NCI-H1092 treated with DMSO at 0.1 percent for 48 hours (cell line): ENCODE results near the gene ANXA2R.
"Not testable (repeated sequence)": the region's sequence is repeated elsewhere in the genome, so short reads cannot be mapped to it uniquely, and the experiment has no call there.

Experiments
- DNase-seq: peaks from one replicate; lab custom pipeline; 2025; lab: John Stamatoyannopoulos, UW

ANXA2R gene, protein sequence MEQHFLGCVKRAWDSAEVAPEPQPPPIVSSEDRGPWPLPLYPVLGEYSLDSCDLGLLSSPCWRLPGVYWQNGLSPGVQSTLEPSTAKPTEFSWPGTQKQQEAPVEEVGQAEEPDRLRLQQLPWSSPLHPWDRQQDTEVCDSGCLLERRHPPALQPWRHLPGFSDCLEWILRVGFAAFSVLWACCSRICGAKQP

DNA sequence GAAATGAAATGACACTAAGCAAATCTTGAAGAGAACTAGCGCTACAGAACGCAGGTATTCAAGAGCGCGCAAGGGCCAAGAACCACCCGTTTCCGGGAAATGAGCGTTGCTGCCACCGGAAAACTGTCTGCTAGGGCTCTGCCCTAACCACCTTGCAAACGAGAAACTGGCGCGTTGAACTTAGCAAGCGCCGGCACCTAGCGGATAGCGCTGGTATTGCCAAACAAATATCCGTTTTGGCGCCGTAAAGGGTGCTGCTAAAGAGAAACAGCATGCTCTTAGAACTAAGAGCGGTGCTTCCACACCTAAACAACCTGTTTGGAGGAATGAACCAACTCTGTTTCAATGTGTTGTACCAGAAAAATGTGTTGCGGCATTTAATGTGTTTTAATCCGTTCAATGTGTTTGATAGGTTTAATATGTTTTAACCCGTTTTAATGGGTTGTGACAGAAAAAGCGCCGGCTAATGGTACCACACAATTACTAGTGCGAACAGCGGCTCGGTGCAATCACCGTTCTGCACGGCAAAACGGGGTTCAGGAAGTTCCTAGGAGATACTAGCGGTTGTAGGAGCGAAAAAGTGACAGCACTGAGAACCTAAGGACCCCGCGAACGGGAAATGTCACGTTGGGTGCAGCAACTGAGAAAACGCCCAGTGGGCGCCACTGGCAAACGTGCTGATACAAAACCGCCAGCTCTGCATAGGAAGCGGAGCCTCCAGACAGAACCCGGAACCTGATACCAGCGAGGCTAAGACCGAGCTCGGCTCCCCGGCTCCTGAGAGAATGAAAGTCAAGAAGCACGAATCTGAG, at the start of gene ANXA2R:
ANXA2R (minus strand) TSS at position 33 of the 812 bp plus-strand sequence. CDS start 273 bp downstream, outside the sequence.
- DNase-seq: peak; percentile 95

- DNase-seq: not testable (repeated sequence)
These were observed 46.2 kb upstream of the ANXA2R start for GRCh38 chr5:43086118-43086908.

DNA sequence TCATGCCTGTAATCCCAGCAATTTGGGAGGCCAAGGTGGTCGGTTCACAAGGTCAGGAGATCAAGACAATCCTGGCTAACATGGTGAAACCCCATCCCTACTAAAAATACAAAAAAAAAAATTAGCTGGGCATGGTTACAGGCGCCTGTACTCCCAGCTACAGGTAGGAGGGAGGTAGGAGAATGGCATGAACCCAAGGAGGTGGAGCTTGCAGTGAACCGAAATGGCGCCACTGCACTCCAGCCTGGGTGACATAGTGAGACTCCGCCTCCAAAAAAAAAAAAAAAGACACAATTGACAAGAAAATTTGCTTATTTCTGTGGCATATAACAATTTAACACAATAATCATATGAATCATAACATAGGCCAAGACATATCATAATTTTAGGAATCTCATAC, 45.3 kb upstream of the ANXA2R start:
- DNase-seq: no peak

- DNase-seq: not testable (repeated sequence)
These were observed 44.3 kb upstream of the ANXA2R start for GRCh38 chr5:43084468-43084867.

DNA sequence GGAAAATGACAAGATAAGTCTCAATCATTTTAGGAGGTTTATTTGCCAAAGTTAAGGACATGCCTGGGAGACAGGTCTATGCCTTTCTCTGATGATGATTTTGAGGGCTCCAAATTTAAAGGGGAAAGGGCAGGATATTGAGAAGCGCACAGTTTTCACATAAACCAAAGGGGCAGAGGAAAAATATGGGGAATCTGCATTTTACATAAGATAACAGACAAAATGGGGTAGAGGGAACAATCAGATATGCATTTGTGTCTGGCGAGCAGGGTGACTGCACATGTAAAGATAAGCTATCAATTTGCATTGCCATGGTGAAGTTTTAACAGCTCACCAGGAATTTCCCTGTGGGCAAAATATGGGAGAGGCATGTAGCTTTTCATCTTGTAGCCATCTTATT, 41.2 kb upstream of the ANXA2R start:
- not testable (repeated sequence) for DNase-seq

DNA sequence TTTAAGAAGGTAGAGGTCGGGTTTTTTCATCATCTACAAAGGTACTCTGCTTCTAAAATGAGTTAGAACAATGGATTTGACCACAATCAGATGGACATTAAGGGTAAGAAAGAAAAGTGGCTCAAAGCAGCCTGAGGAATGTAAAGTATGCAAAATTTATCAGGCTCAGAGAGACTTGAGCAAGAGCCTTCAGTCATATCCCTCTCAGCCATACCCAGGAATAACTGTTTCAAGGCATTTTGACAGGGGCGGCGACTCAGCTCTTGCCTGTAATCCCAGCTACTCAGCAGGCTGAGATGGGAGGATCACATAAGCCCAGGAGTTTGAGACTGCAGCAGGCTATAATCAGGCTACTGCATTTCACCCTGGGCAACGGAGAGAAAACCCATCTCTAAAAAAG, 38.8 kb upstream of the ANXA2R start:
- DNase-seq: no peak

- DNase-seq: not testable (repeated sequence)
These were observed 37.5 kb upstream of the ANXA2R start for GRCh38 chr5:43077446-43078191.

DNA sequence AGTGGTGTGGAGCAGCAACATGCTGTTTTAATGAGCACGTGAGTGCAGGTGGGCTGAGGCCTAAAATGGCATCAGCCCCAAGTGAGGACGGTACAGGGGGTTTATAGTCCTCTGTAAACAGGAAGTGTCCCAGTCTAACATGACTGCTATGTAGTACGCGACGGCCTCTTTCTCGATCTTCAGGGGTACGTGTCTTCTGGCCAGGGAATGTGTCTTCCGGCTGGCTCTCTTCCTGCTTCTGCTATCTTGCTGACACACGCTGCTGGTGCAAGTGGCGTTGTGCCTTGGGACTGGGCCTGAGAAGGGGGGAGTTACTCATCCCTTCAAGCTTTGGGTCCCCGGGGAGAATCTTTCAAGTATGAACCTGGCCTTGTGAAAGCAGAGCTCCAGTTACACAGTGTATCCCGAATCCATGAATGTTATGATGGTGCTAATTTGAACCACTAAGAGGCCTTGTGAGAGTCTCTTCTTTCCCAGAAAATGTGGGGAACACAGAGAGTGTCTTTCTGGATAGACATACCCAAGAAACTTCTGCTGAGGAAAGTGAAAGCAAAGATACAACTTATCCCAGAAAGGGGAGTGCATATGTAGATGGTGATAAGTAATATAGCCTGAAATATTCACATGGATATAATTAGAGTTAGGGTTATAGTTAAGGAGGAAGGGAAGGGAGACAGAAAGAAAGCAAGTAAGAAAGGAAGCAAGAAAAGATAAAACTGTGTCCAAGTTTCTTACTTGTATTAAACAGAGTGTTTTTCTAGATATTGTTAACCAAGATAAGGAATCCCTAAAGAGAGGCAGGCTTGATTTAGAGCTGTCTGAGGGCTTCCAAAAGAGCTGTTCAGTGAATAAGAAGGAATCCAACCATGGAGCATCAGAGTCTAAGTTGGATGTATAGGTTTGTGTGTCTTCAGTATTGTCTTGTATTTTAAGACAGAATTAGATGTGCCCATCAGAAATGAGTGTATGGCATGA, 35.5 kb upstream of the ANXA2R start:
- DNase-seq: no peak

DNA sequence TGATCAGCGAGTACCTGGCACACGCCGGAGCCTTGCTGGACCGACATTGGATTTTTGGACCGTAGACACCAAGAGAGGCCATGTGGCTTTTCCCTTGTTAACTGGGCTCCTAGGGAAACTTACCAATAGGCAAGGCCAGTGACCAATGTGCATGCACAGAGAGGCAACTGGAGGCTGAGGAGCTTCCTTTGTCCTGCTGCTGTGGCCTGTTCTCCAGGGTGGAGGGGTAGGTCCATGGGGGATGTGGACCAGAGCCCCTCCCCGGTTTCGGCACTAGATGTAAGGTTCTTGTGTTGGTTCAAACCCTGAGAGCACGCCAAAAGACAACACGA, 34.8 kb upstream of the ANXA2R start:
- no peak for DNase-seq

DNA sequence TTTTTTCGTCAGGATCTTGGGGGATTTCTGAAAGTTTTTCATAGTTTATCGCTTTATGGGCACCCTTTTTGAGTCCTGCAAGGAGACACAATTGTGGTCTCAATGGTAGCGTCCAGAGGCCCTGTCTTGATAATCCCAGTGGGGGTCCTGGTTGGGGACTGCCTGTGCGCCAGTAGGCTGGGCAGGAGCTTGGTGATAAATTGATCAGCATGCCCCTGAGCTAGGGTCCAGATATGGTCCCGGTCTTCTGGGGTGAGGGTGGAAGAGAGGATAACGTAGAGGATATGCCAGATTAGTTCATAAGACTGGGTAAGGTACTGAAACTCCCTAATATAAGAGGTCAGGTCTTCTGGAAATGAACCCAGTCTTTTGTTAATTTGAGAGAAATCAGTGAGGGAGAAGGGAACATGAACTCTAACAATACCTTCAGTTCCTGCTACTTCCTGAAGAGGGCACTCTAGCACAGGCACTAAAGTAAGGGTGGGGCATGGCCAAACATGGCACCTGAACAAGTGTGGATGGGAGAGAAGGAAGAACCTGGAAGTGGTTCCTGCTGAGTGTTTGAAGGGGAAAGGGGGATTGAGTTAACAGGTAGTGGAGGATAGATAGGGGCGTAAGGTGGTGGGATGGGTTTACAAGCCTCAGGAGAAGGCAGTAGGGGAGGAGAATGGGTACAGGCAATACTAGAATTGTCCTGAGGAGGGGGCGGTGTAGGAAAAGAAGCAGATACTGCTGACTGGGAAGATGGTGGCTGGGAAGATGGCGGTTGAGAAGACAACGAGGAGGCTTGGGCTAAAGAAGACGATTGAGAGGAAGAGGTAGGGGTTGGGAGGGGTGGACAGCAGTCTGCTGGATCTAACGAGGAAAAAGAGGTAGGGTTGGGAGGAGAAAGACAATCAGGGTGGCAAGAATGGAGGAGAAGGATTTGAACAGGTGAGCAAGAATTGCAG, 33.8 kb upstream of the ANXA2R start:
- DNase-seq: peak; percentile 31

DNA sequence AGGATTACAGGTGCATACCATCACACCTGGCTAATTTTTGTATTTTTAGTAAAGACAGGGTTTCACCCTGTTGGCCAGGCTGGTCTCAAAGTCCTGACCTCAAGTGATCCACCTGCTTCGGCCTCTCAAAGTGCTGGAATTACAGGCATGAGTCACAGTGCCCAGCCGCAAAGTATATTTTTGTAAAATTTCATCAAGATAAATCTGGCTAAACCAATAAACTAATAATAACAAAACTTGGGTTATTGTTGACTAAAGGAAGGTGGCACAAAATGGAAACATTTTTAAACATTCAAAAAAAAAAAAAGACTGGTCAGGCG, 29.2 kb upstream of the ANXA2R start:
- DNase-seq: not testable (repeated sequence)

GRCh38 chr5:43068037-43068436, 27.9 kb upstream of the ANXA2R start:
- no peak for DNase-seq

DNA sequence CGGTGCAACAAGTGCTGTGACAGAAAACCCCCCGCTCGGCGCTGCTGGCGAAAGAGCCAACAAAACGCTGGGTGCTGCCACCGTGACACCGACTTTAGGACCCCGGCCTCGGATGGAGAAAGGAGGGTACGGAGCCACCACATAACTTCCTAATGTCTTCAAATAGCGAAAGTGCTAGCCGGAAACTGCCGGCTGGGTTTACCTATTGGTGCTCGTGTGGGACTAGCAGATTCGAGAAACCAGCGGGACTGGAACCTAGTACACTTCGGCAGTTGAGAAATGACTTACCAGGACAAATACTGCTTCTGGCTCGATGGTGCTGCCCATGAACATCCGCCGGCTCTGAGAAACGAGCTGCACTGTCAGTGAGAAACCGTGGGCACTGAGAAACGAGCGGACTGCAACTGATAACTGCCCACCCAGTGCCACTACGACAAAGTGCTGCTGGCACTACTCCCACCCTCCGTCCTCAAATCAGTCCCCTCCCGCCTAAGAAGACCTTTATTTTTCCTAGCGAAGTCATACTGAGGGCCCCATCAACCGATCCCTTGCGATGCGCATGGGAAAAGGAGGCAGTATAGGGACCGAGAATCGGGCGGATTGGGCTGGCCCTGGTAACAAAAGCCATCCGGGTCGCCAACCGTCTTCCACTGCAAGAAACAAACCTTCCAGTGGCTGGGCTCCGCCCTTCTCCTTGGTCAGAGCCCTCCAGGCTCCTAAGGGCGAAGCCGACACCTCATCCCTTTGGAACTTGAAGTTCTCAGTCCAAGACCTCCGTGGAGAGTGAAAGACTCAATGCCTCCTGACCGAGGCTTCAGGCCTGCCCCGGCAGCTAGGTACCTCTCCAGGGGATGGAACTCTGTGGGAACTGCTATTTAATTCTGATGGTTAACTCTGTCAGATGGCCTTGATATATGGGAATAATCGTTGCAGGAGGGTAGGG, 27.0 kb upstream of the ANXA2R start:
- DNase-seq: peak; percentile 87

DNA sequence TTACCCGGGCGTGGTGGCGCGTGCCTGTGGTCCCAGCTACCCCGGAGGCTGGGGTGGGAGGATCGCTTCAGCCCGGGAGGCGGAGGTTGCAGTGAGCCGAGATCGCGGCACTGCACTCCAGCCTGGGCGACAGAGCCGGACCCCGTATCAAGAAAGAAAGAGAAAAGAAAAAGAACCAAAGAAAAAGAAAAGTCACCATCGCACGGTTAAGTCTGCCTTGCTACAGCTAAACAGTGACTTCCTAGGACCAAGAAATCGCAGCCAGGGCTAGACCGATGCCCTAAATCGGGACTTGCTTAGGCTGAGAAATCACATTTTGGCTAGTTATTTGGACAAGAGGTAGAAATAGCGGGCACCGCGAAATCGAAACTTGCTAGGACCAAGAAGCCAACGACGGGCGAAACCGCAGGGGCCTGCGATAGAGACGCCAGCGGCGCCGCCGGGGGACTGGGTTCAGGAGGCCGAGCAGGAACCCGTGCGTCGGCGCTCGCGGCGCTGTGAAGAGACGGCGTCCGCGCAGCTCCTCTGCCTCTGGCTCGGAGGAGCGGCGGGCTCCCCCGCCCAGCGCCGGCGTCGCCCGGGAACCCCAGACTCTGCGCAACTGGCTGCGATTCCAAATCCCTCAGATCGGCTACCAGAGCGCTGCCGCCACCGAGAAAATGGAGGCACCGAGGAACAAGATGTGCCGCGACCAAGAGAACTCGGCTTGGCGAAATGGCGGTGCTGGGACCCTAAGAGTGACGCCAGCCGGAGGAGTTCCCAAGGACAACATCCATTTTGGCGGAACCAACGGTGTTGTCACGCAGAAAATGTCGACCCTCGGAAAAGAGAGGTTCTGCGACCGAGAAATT, 26.1 kb upstream of the ANXA2R start:
- DNase-seq: peak; percentile 88

- DNase-seq: peak; percentile 68
These were observed 25.3 kb upstream of the ANXA2R start for GRCh38 chr5:43065387-43065947.

DNA sequence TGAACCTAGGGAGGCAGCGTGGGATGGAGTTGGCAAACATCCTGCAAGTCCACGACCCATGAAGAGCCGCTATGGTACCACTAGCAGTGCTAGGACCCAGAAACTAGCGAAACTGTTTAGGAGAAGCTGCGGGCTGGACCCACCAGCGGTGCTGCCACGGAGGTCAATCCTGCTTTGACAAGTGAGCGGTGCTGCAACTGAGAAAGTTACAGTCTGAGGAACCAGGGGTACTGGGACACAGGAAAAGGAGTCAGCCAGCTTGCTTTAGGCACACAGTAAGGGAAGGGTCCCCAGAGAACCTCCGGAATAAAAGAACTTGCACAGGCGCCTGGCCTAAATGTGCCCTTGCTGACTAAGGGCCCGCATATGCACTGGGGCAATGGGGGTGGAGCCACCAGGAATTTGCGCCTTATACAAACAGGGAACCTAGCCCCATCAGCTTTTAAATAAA, 23.6 kb upstream of the ANXA2R start:
- no peak for DNase-seq

DNA sequence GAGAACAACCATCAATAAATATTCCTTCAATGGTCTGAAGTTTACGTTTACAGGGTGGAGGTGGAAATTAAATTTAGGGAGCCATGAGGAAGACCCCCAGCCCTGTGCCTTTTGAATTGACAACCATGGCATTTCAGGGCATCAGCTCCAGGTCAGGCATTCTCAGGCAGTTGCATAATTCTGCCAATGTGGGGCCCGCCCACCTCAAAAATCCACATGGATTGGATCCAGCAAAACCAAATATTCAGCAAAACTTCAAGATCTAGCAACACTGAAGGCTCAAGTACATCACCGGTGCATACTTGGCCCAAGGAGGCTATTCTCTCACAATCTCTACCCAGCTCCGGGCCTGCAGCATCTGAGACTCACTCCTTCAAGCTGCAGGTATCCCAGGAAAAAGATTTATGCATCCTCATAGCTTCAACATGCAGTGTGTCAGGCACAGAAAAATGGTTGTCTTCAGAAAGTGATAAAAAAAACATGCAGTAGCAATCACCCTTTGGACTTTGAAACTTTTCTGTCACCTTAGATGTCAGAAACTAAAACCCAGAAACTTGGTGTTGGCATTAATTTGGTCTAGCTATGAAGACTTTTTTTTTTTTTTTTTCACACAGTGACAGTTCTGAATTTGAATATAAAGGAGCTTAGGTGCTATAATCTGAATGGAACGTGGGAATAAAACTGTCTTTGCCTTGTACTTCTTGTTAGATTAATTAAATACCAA, 21.4 kb upstream of the ANXA2R start:
- no peak for DNase-seq
